ENCODE measurements around the gene RIMS3.
A peak's percentile ranks its signal among the peaks of the same experiment; 100 is the strongest.
"Not testable (repeated sequence)": the region's sequence is repeated elsewhere in the genome, so short reads cannot be mapped to it uniquely, and the experiment has no call there.

Gene RIMS3

DNA sequence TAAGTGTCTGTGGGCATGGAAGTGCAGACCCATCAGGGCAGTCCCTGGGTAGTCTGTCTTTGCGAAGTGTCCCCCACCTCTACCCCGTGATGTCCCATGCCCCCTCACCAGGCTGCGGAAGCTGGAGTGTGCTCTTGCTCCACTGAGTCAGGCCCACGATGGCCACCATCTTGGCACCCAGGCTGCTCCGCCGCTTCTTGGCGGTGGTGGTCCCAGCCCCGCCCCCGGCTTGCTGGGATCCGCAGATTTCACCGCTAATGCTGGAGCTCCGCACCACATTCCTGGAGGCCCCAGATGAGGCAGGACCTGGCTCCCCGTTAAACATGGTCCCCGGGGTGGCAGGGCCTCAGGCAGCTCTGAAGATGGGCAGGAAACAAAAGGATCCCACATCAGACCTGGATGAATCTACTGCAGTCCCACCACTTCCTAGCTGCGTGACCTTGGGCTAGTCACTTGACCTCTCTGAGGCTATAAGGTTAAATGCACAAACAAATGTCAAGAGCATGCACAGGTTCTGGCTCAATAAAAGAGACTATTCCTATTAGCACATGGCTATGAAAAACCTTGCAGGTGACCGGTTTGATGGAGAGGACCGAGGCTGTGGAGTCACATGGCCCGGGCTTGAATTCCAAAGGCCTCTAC is 23.8 kb downstream of the RIMS3 start:
- H3K36me3 Mint-ChIP-seq (ENCODE audit: insufficient read depth) = peaks cover 3% of the 10 kb centered on the region
- H3K4me3 Mint-ChIP-seq = no peak overlapping the region
- no peak for ATAC-seq (replicated peaks)
- no peak for DNase-seq
- H3K27ac Mint-ChIP-seq = no peak overlapping the region
- peaks cover 0 to 7% of the 10 kb centered on the region in 2 donors for H3K4me1 Mint-ChIP-seq (ENCODE audit: low read depth in 2 of 2)
- no peaks in the 10 kb centered on the region for H3K9me3 Mint-ChIP-seq
- no peaks in the 10 kb centered on the region for H3K27me3 Mint-ChIP-seq

DNA sequence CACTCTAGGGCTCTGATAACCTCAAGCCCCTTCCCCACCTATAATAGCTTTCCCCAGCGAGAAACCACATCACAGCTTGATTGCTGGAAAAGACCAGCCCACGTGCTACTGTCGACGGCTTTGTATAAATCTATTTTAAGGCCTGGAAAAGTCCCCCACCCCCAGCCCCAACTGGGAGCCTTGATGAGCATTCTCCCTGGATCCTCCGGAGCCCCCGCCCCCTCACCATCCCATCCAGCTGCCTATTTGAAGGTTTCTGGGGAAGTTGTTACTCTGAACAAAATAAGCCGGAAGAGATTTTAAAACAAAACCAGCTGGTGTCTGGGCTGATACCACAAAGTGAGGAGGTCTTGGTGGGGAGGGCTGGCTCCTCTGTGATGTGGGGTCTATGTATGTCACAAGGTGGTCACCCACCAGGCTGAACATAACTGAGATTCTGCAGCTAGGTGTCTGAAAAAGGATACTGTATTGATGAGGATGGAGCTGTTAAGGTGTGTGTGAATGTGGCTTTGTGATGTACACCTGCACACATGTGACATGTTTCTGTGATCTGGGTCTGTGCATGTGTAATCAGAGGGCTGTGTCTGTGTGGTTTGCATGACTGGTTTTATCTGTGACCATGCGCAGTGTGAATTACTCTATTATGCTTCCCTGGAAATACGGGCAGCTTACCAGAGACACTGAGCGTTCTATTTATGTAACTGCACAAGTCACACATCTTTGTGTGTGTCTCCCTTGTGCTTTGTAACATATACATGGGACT is 25.0 kb downstream of the RIMS3 start:
- DNase-seq (no peak), ATAC-seq (replicated peaks) (peak; percentile 27)
- Mint-ChIP-seq H3K36me3 (ENCODE audit: insufficient read depth) (peaks cover 3% of the 10 kb centered on the region), H3K27ac (no peak overlapping the region), H3K4me3 (no peak overlapping the region), H3K9me3 (no peaks in the 10 kb centered on the region), H3K27me3 (no peaks in the 10 kb centered on the region), H3K4me1 (ENCODE audit: low read depth in 2 of 2) (peaks cover 1 to 8% of the 10 kb centered on the region in 2 donors)

DNA sequence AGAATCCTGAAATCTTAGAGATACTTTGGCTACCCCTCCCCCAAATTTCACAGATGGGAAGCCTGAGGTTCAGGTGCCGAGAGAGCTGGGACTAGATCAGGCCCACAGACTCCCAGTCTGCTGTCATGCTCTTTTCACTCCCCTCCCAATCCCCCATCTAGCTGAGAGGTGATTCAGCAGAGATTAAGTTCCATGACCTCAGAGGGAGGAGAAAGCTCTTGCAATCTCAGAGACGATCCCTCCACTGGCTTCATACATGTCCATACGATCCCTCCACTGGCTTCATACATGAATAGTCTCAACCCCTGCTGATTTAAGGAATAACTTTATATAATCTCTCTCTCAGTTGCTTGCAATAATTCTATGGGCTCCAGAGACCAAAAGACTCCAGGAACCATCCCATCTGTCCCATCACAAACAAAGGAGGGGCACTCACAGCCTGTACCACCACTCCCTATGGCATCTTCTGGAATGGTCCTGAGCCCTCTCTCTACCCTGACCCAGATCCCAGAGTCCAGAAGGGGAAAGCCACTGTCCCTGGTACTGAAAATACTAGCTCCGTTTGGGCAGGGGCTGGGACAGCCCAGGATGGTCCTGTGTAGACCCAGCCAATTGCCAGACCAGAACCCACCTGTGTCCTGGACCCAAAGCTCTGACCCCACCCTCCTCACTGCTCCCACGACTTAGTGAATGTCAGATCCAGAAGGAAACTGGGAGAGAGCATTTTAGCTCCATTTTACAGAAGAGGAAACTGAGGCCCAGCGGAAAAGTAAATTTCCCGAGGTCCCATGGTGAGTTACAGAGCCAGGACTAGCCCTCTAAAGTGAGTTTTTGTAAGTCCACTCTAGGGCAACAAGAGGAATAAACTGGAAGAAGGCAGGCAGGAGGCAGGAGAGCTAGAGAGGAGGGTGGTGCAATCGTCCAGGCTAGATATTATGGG is 27.1 kb downstream of the RIMS3 start:
- H3K27ac Mint-ChIP-seq = no peak overlapping the region
- no peaks in the 10 kb centered on the region for H3K9me3 Mint-ChIP-seq
- DNase-seq = no peak
- H3K36me3 Mint-ChIP-seq (ENCODE audit: insufficient read depth) = no peaks in the 10 kb centered on the region
- H3K4me1 Mint-ChIP-seq (ENCODE audit: low read depth in 2 of 2) = peaks cover 5 to 16% of the 10 kb centered on the region in 2 donors
- ATAC-seq (replicated peaks) = no peak
- no peak overlapping the region for H3K4me3 Mint-ChIP-seq
- H3K27me3 Mint-ChIP-seq = no peaks in the 10 kb centered on the region

DNA sequence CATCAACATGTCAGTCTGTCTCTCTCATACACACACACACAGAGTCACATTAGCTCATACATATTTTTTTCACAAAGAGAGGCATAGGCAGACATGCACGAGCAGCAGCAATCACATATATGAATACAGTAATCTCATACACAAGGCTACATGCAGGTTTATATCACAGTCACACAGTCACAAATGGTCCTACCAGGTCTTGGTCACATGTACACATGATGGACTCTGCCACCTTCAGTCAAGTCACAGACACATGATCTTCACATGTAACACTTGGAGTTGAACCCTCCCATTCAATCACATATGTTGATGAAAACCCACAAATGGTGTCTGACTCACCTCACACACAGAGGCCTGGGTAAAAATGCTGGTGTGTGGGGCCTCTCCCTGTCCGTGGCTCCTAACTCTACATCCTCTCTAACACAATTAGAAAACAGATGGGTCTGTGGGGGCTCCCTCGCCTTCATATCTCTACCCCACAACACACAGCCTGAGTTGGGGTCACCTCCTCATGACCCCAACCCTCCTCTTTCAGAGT is 27.9 kb downstream of the RIMS3 start:
- ATAC-seq (replicated peaks) (no peak), DNase-seq (no peak)
- Mint-ChIP-seq H3K4me1 (ENCODE audit: low read depth in 2 of 2) (peaks cover 5 to 16% of the 10 kb centered on the region in 2 donors), H3K9me3 (no peaks in the 10 kb centered on the region), H3K27ac (no peak overlapping the region), H3K36me3 (ENCODE audit: insufficient read depth) (no peaks in the 10 kb centered on the region), H3K27me3 (no peaks in the 10 kb centered on the region), H3K4me3 (no peak overlapping the region)

DNA sequence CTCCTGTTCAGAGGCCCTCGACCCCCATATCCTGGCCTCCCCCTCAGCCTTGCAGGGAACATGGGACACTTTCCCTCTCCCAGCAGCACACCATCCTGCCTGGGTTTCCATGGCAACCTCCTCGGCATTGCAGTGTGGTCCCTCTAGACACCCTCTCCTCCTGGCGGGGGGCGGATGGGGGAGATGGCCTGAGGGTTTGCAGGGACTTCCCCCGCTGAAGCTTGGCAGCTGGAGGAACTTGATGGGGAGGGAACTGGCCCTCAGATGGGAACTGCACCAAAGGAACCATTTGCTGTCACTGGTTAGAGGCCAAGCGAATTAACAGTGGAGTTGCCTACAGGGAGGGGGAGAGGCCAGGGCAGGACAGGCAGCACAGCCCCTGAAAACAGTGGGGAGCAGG is 28.7 kb downstream of the RIMS3 start:
- no peak overlapping the region for H3K4me3 Mint-ChIP-seq
- no peaks in the 10 kb centered on the region for H3K9me3 Mint-ChIP-seq
- no peak for ATAC-seq (replicated peaks)
- H3K27me3 Mint-ChIP-seq = no peaks in the 10 kb centered on the region
- H3K4me1 Mint-ChIP-seq (ENCODE audit: low read depth in 2 of 2) = peaks cover 5 to 16% of the 10 kb centered on the region in 2 donors
- H3K27ac Mint-ChIP-seq = no peak overlapping the region
- DNase-seq = no peak
- H3K36me3 Mint-ChIP-seq (ENCODE audit: insufficient read depth) = no peaks in the 10 kb centered on the region

DNA sequence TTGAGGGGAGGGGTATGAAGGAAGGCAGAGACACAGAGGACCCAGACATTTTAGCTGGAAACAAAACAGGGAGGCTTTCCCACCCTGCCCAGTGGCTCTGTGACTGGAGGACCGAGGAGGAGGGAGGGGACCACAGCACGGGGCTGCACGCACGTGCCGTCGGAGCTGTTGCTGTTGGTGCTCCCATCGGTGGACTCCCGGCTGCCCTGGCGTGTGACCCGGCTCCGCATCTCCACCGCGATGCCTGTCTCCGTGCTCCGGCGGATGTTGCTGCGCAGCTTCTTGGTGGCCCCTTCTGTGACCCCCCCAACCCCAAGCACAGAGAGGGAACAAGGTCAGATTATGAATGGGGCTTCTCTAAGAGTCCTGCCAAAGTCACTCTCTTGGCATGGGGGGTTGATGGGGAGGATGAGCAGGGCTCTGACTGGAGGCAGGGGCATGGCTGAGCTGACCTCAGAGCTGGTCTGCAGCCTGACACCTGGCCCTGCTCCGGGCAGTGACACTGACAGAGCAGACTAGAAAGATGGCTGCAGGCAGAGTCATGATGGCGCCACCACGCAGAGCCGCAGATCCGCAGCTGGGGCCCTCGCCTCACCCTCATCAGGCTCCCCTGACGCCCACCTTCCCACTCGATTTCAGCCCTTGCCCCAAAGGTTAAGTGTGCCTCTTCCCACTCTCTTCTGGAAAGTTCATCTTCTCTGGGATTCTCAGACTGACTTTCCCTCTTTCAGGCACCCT is 29.6 kb downstream of the RIMS3 start:
- Mint-ChIP-seq H3K27me3 (no peaks in the 10 kb centered on the region), H3K36me3 (ENCODE audit: insufficient read depth) (no peaks in the 10 kb centered on the region), H3K9me3 (no peaks in the 10 kb centered on the region), H3K4me1 (ENCODE audit: low read depth in 2 of 2) (peaks cover 5 to 16% of the 10 kb centered on the region in 2 donors), H3K4me3 (no peak overlapping the region), H3K27ac (peak overlapping the region in 1 of 2 donors; percentile 65)
- DNase-seq = no peak
- ATAC-seq (replicated peaks) = no peak

DNA sequence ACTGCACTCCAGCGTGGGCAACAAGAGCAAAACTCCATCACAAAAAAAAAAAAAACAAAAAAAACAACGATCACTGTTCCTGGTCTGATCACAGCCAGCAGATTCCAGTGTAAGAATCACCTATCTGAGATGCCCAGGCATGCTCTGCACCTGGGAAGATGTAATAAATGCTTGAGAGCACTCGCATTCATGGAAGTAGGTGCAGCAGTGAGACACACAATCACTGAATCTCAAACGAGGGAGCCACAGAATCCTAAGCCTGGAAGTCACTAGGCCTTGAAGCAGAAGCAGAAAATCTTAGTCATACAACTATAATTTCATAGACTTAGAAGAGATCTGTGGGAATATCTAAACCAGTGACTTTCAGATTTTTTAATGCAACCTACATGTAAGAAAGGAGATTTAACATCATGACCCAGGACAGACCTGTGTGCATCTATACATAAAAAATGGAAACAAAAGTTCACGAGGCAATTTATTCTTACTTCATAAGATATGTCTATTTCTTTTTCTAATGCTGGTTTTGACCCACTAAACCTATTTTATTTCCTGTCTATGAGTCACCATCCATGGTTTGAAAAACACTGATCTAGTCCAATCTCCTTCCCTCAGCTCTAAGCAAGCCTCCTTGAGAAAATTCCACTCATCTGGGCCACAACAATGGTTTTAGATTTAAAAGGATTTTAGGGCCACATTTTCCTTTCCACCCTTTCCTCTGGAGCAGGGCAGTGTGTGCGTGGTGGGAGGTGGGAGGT is 30.4 kb downstream of the RIMS3 start:
- no peak overlapping the region for H3K4me3 Mint-ChIP-seq
- H3K36me3 Mint-ChIP-seq (ENCODE audit: insufficient read depth) = peaks cover 3% of the 10 kb centered on the region
- H3K9me3 Mint-ChIP-seq = no peaks in the 10 kb centered on the region
- ATAC-seq (replicated peaks) (no peak), DNase-seq (no peak)
- H3K4me1 Mint-ChIP-seq (ENCODE audit: low read depth in 2 of 2) = peaks cover 9 to 15% of the 10 kb centered on the region in 2 donors
- peak overlapping the region in 1 of 2 donors; percentile 65 for H3K27ac Mint-ChIP-seq
- no peaks in the 10 kb centered on the region for H3K27me3 Mint-ChIP-seq

DNA sequence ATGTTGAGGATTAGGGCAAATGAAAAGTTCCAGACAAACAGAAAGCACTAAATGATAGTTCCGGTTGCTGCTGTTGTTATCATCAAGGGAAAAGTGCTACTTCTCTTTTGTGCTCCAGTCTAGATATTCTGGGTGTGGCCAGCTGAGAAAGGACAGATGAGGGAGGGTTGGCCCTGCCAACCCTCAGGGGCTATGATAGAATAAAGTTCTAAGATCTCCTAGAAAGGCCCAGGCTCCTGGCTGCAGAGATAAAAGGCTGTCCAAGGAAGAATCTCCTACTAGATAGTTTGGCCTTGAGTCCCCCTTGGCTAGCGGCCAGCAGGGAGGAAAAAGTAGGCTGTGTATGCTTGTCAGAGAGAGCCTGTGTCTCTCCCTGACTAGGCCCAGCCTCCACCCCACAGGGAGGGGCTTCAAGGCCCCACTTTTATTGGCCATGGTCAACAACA is 31.5 kb downstream of the RIMS3 start:
- Mint-ChIP-seq H3K4me1 (ENCODE audit: low read depth in 2 of 2) (peaks cover 20 to 25% of the 10 kb centered on the region in 2 donors), H3K36me3 (ENCODE audit: insufficient read depth) (peaks cover 11% of the 10 kb centered on the region), H3K4me3 (no peak overlapping the region), H3K27me3 (no peaks in the 10 kb centered on the region), H3K9me3 (no peaks in the 10 kb centered on the region), H3K27ac (peak overlapping the region in 1 of 2 donors; percentile 65)
- ATAC-seq (replicated peaks) = no peak
- no peak for DNase-seq

DNA sequence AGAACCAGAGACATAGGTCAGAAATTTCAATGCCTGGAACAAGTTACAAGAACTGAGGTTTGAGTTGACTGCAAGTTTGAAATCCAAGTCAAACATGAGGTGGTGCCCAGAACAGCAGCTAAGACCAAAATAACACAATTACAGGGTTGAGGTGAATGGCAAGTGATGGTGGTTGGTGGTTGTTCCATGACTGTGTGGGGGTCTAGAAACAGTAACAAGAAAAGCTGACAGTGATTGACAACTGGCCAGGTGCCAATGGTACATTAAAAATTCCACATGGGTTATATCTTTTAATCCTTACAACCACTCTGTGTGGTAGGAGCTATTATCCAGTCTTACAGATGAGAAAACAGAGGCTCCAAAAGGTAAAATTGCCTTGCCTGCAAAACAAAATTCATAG is 32.0 kb downstream of the RIMS3 start:
- DNase-seq (no peak), ATAC-seq (replicated peaks) (no peak)
- no peaks in the 10 kb centered on the region for H3K9me3 Mint-ChIP-seq
- no peaks in the 10 kb centered on the region for H3K27me3 Mint-ChIP-seq
- H3K4me1 Mint-ChIP-seq (ENCODE audit: low read depth in 2 of 2) = peaks cover 24 to 29% of the 10 kb centered on the region in 2 donors
- no peak overlapping the region for H3K27ac Mint-ChIP-seq
- H3K36me3 Mint-ChIP-seq (ENCODE audit: insufficient read depth) = peaks cover 14% of the 10 kb centered on the region
- no peak overlapping the region for H3K4me3 Mint-ChIP-seq

DNA sequence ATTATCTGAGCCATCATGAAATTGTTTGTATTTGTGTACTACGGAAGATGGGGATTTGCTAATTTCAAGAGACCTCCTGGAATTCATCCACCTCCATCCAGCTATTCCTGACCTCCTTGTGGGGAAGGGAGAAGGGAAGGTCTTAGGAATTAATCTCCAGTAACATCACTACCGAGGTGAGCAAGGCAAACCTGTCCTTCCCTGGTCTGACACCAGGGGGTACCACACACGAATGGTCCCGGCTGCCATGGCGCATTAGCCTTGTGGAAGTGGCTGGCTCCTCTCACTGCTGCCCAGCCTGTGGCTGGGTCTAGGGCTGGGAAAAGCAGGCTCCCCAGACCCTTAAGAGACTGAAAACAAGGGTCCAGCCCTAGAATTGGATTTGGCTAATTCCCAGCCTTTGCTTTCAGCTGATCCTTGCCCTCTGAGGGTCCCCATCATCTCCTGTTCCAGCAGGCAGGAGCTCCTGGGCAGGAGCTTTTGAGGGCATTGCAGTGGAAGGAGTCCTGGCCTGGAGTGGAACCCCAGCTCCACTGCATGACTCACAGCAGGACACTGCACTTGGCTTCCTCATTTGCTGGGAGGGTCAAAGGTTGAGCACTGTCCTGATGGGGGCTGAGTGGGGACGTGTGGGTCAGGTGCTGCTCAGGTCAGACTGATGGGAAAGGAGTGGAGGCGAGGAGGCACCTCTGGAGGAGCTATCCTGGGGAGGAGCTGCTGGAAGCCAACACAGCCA is 34.8 kb downstream of the RIMS3 start:
- ATAC-seq (replicated peaks) = no peak
- DNase-seq = no peak
- peaks cover 28 to 32% of the 10 kb centered on the region in 2 donors for H3K4me1 Mint-ChIP-seq (ENCODE audit: low read depth in 2 of 2)

DNA sequence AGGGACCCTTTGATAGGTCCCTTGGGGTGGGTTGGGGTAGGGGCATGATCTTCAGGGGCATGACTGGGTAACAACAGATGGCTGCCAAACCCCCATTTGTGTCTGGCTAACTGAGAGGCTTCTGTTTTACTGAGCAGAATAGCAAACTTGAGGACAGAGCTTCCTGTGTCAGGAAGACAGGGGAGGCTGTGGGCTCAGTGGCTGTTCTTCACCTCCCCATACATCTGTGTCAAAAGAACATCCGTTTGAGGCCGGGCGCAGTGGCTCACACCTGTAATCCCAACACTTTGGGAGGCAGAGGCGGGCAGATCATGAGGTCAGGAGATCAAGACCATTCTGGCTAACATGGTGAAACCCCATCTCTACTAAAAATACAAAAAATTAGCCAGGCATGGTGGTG is 35.9 kb downstream of the RIMS3 start:
- peak overlapping the region; percentile 48 to 77 for H3K4me3 Mint-ChIP-seq
- peaks cover 19% of the 10 kb centered on the region for H3K36me3 Mint-ChIP-seq (ENCODE audit: insufficient read depth)
- H3K4me1 Mint-ChIP-seq (ENCODE audit: low read depth in 2 of 2) = peaks cover 23 to 24% of the 10 kb centered on the region in 2 donors
- peak overlapping the region; percentile 92 to 98 for H3K27ac Mint-ChIP-seq
- H3K9me3 Mint-ChIP-seq, H3K27me3 Mint-ChIP-seq: not testable (repeated sequence)
- peak; percentile 31 to 50 (median 40) for DNase-seq
- peak; percentile 67 for ATAC-seq (replicated peaks)

More for the DNA sequence above, 34.8 kb downstream of the RIMS3 start:
- Mint-ChIP-seq H3K4me3 (no peak overlapping the region), H3K9me3 (no peaks in the 10 kb centered on the region), H3K27ac (peak overlapping the region in 1 of 2 donors; percentile 98), H3K27me3 (no peaks in the 10 kb centered on the region), H3K36me3 (ENCODE audit: insufficient read depth) (peaks cover 19% of the 10 kb centered on the region)

Measured in effector memory CD8-positive, alpha-beta T cell (primary cell).